Suppressor macrophage treated with lipopolysaccharide for 4 hours (primary cell): ENCODE measurements around the gene MYF6.
"Not testable (repeated sequence)": the region's sequence is repeated elsewhere in the genome, so short reads cannot be mapped to it uniquely, and the experiment has no call there.

Source experiments
- DNase-seq: peaks from one replicate; pipeline ENCODE4 v3.0.0-alpha.2; 2020

Gene MYF6

GRCh38 chr12:80707126-80707829 lies at the start of gene MYF6:
Gene MYF6, plus strand, starts transcription at chr12:80707634. Its CDS starts 86 bp downstream, at chr12:80707720.
- DNase-seq: no peak

- no peak for DNase-seq
Measured at GRCh38 chr12:80659512-80660063, 47.8 kb upstream of the MYF6 start.

DNA sequence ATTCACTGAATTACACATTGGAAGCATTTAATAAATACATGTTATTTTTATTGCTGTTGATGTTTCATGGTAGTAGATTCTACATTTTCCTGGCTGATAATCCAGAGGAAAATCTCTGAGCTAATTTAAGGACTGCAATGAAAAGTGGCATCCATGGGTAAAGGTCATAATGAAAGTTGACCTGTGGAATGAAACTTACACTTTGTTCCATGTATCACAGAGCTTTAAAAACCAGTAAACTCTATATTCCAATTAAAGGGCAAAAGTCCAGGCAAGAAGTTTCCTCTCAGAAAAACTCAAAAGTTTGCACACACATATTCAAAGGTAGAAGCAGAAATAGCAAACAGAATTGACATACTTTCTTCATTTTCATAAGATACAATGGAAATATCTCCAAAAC lies 44.8 kb upstream of the MYF6 start:
- DNase-seq: no peak

- DNase-seq: no peak
Measured at GRCh38 chr12:80670214-80670613, 37.2 kb upstream of the MYF6 start.

- not testable (repeated sequence) for DNase-seq
Measured at GRCh38 chr12:80676042-80676636, 31.3 kb upstream of the MYF6 start.

GRCh38 chr12:80676856-80677255 lies 30.6 kb upstream of the MYF6 start:
- no peak for DNase-seq

DNA sequence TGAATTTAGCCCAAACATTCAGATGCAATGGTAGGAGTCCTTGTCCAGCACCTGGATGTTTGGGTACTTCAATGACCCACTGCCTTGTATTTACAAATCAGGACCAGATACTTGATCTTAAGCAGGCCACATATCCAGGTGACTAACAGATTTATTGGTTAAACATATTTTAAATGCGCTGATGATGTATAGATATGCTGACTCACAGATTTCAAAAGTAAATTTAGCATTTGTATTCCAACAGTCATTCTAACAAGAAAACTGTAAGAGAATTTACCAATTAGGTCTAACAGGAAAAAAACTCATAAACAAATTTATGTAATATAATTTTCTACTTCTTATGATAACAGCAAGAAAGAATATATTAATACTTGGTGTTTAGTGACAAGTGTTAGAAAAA lies 29.4 kb upstream of the MYF6 start:
- DNase-seq: no peak

DNA sequence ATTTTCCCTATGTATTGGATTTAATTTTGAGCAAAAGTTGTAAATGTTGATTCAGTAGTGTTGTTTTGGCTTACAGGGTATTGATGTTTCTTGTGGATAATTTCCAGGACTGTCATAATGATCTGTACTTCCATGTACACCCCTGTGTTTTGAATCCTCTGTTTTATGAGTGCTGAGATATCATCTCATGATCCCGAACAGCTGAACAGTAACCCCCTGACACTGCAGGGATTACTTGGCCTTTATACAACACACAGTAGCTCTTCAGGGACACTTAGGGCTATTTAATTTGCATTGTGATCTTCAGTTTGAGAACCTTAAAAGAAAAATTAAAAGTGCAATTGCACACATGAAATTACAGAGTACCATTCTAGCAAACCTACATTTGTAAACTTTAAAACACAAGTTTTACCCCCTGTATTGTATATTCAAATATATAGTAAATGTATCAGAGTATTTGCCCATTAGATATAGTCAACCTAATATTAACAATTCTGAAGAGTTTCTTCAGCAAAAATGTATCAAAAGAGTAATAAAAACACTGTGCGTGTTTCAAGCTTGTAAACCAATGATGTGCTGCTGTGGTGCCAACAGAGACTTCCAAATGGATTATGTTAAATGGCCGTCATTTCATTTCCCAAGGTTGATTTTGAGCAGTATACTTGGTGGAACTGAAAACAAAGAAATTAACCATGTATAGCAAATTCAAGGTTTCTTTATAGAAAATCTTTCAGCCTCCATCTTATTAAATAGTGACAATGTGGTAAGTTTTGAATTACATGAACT lies 27.9 kb upstream of the MYF6 start:
- DNase-seq: no peak

- DNase-seq: no peak
Measured at GRCh38 chr12:80681287-80681686, 26.1 kb upstream of the MYF6 start.

GRCh38 chr12:80681786-80682185 lies 25.6 kb upstream of the MYF6 start:
- no peak for DNase-seq

DNA sequence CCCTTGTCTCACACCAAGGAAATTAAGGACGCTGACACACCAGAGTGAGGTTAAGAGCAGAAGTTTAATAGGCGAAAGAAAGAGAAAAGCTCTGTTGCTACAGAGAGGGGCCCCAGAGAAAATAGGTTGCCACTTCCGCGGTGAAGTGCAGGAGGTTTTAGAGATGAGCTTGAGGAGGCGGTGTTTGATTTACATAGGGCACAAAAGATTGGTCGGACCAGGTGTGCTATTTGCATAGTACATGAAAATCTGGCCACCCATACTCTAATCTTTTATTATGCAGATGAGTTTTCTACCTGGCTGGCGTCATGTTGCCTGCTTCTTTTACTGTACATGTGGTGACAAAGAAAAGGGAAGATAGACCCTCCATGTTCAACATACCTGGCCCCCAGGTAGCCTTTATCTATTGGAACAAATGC lies 23.3 kb upstream of the MYF6 start:
- DNase-seq: no peak

DNA sequence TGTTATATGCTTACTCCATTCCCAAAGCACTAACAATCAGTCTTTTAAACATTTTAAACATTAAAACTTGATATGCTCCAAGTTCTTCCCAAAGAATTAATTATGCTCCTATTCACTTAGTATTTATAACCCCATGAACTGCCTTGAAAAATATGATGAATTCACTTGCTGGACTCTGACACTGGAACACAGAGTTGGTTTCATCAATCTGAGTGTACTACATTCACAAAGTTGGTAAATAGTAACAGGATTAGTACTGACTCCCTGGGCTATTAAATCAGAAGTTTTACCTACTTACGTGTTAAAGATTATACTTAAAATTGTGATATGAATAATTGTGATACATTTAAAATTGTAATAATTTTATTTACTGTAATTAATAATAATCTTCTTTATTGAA lies 17.3 kb upstream of the MYF6 start:
- DNase-seq: no peak

DNA sequence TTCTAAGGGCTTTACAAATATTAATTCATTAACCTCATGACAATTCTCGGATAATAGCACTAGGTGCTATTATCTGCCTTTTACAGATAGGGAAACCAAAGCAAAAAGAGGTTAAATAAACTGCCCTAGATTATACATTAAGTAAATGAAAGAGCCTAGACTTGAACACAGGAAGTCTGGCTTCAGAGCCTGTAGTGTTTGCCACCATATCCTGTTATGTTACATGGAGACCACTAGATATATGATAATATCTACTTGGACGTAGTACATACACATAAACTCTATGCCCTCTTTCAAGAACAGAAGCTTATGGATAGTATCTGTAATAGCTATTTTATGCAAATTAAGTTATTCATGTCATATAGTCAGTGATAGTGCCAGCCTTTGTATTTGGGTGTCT lies 16.9 kb upstream of the MYF6 start:
- DNase-seq: no peak

GRCh38 chr12:80692114-80692513 lies 15.3 kb upstream of the MYF6 start:
- DNase-seq: no peak

DNA sequence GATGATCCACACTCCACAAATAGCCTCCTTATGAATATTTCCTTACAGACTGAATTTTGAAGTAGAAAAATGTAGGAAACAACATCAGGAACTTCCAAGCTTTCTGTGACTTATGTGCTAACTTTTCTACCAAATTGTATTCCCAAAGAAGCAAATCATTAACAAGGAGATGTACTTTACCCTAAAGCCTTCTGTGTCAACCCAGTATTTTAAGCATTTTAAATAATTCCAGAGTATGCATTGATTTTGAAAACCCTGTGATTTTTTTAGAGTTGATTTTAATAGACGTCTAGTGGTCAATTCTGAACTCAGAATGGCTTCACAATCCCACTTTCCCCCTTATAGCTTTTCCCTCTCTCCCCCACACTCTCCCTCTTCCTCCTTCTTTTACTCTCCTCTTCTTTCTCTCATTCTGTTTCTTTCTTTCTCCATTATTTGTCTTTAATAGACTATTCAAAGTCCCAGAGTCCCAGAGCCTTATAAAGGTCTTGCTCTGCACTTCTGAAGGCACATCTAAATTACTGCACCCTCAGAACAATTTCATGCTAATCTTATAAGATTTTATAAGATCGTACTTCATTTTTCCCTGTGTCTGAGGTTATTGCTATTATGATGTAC lies 10.1 kb upstream of the MYF6 start:
- DNase-seq: no peak

- DNase-seq: no peak
Measured at GRCh38 chr12:80698256-80698655, 9.2 kb upstream of the MYF6 start.

GRCh38 chr12:80698847-80699542 lies 8.4 kb upstream of the MYF6 start:
- no peak for DNase-seq

GRCh38 chr12:80700327-80700726 lies 7.1 kb upstream of the MYF6 start:
- no peak for DNase-seq

GRCh38 chr12:80701388-80701787 lies 6.0 kb upstream of the MYF6 start:
- DNase-seq: no peak

- no peak for DNase-seq
Measured at GRCh38 chr12:80702889-80703805, 4.3 kb upstream of the MYF6 start.

DNA sequence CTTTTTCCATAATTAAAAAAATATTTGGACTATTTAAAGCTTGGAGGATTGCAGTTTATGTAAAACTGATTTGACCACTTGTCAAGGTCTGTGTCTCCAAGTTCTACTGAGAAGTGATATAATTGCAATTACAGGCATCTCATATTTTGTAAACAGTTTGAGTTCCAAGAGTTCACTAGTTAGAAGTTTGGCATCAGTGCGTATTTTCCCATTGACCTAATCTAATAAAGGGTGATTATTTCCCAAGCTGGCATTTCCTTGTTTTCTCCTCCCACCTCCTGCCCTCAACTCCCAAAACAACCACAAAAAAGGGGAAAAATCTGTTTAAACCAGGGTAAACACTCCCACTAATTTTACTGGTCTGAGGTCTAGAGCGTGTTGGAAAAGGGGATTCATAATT lies 3.0 kb upstream of the MYF6 start:
- DNase-seq: no peak

DNA sequence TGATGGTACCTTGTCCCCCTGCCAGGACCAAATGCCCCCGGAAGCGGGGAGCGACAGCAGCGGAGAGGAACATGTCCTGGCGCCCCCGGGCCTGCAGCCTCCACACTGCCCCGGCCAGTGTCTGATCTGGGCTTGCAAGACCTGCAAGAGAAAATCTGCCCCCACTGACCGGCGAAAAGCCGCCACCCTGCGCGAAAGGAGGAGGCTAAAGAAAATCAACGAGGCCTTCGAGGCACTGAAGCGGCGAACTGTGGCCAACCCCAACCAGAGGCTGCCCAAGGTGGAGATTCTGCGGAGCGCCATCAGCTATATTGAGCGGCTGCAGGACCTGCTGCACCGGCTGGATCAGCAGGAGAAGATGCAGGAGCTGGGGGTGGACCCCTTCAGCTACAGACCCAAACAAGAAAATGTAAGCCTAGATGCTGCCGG lies 410 bp downstream of the MYF6 start:
- DNase-seq: no peak
